Fibroblast of villous mesenchyme (primary cell): ENCODE data around the gene GNG3. TPM values are rescaled to one million over a fixed set of nuclear protein-coding genes. Genes with fewer than 3 reads are reported as not detected.

Experiments used
- DNase-seq: peaks from one replicate; pipeline ENCODE4 v3.0.0-alpha.2; 2010; ENCODE audit warnings: low read depth
- H3K4me3 ChIP-seq: 2 replicates; pipeline ENCODE4 v1.5.1; 2011; ENCODE audit warnings: low read depth, mild to moderate bottlenecking, low read length
- CTCF ChIP-seq: IDR thresholded peaks from 2 replicates; pipeline ENCODE4 v1.5.1; 2012; ENCODE audit warnings: low read depth, mild to moderate bottlenecking, low read length; ENCODE audit not compliant: insufficient read depth
- total RNA-seq: library from RNA; depleted of rRNA; stranded (reverse); fragments of >200 nt; gene quantifications from 2 replicates; pipeline ENCODE4 v1.2.3, GENCODE V29; 2012

The GNG3 gene
- total RNA-seq, 1 donor, result not detected

DNA sequence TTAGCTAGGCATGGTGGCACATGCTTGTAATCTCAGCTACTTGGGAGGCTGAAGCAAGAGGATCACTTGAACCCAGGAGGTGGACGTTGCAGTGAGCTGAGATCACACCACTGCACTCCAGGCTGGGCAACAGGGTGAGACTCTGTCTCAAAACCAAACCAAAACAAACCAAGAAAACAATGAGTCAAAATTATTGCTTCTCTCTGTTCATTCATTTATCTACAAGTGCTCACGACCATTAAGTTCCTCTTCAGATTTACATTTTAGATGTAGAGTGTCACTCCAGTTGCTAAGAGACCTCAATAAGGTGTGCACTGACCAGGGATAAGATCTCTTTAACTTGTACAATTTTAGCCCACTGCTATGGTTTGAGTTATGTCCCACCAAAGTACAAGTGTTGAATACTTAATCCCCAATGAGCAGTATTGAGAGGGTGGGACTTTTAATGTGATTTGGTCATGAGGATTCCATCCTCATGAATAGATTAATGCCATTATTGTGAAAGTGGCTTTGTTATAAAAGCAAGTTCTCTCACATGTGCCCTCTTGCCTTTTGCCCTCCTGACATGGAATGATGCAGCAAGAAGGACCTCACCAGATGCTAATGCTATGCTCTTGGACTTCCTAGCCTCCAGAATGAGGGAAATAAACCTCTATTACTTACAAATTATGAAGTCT lies 12.0 kb downstream of the GNG3 start:
- no peak for TF ChIP-seq CTCF
- no peak overlapping the region for H3K4me3 ChIP-seq
- peak; percentile 46 for DNase-seq

DNA sequence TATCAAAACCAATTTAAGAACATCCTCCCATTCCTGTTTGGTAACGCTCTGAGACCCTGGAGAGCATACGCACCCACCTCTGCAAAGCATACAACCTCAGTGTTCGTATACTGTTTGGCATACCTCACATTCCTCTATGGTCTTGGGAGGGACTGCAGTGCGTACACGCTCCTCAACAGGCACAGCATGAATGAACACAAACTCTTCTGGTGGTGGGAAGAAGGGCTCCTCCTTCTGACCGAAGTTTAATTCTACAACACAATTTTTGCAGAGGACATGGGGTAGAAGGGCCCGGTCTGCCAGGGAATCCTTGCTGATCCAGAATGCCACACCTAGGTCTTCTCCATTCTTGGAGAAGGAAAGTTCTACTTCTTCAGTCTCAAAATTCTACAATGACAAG lies 14.5 kb downstream of the GNG3 start:
- TF ChIP-seq CTCF, result no peak
- DNase-seq, result peak; percentile 33
- no peak overlapping the region for H3K4me3 ChIP-seq

- DNase-seq, result no peak
- H3K4me3 ChIP-seq, result peak overlapping the region; percentile 91
- no peak for TF ChIP-seq CTCF
These were observed 16.7 kb downstream of the GNG3 start for GRCh38 chr11:62724171-62724570.

DNA sequence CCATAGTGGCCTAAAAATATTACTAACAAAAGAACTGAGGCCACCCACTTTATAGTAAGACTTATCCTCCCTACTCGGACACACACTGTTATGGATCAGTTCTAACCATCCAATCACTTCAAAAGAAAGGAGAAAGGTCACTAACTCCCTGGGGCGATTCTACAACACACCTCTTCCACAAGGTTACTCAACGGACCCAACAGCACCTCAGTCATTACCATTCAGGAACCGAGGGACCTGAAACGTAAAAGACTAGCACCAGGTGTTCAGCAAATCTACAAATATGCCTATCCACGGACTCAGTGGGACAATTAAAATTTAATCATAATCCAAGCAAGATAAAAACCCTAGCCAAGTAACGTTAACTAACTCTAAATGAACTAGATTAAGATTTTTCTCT lies 18.2 kb downstream of the GNG3 start:
- H3K4me3 ChIP-seq, result peak overlapping the region; percentile 91
- TF ChIP-seq CTCF, result no peak
- no peak for DNase-seq

DNA sequence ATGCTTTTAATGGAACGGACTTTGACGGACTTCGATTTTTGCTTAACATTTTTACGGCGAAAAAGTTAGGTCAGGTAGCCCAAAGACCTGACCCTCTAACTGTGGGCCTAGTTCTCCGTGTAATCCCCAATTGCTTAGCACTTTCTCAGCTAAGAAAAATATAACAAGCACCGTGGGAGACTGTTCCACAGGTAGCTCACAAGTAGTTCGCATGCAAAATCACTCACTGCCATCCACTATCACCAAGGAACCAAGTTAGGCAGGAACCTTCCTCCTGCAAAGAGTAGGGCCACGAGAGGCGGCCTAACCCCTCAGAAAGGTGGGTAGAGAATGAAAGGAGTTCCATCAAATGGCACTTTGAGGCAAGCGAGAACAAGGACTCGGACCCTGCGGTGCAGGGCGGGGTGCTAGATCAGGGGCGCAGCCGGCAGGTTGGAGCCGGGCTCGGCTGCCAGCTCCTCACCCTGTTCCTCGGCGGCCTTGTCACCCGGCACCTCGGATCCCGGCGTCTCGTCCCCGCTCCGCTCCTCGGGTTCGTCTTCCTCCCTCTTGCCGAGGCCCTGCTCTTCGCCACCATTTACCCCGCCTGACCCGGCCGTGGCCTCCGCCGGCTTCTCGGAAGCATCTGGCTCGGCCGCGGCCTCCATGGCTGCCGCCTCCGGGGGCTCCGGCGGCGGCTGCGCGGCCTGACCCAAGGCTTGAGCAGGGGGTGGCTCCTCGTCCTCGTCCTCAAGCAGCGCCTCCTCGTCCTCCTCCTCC lies 18.9 kb downstream of the GNG3 start:
- peak overlapping the region; percentile 91 for H3K4me3 ChIP-seq
- TF ChIP-seq CTCF, result no peak
- no peak for DNase-seq

DNA sequence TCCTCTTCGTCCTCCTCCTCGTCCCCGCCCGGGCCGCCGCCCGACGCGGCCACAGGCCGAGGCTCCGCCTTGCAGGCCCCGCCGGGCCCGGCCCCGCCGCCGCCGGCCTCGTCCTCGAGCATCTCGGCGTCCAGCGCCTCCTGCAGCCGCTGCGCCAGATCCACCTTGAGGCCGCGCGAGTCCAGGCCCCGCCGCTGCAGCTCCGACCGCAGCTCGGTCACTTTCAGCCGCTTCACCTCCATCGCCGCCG lies 19.4 kb downstream of the GNG3 start:
- no peak for DNase-seq
- H3K4me3 ChIP-seq, result peak overlapping the region; percentile 91

More for the DNA sequence above, 19.4 kb downstream of the GNG3 start:
- TF ChIP-seq CTCF, result no peak
